ENCODE measurements around the gene TAT.
A peak's percentile ranks its signal among the peaks of the same experiment; 100 is the strongest.

TAT gene

DNA sequence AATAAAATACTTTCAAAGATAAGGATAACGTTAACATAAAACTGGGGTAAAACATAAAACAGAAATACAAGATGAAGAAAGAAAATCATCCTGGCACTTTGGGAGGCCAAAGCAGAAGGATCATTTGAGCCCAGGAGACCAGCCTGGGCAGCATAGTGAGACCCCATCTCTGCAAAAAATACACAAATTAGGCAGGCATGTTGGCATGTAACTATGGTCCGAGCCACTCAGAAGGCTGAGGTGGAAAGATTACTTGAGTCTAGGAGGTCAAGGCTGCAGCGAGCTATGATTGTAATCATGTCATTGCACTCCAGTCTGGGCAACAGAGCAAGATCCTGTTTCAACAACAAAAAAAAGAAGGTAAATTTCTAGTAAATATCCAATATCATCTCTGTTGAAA, 19.6 kb downstream of the TAT start:
- TF ChIP-seq, protein P1, sequence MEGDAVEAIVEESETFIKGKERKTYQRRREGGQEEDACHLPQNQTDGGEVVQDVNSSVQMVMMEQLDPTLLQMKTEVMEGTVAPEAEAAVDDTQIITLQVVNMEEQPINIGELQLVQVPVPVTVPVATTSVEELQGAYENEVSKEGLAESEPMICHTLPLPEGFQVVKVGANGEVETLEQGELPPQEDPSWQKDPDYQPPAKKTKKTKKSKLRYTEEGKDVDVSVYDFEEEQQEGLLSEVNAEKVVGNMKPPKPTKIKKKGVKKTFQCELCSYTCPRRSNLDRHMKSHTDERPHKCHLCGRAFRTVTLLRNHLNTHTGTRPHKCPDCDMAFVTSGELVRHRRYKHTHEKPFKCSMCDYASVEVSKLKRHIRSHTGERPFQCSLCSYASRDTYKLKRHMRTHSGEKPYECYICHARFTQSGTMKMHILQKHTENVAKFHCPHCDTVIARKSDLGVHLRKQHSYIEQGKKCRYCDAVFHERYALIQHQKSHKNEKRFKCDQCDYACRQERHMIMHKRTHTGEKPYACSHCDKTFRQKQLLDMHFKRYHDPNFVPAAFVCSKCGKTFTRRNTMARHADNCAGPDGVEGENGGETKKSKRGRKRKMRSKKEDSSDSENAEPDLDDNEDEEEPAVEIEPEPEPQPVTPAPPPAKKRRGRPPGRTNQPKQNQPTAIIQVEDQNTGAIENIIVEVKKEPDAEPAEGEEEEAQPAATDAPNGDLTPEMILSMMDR (IDR thresholded peaks at IDR 0.05) = no peak

DNA sequence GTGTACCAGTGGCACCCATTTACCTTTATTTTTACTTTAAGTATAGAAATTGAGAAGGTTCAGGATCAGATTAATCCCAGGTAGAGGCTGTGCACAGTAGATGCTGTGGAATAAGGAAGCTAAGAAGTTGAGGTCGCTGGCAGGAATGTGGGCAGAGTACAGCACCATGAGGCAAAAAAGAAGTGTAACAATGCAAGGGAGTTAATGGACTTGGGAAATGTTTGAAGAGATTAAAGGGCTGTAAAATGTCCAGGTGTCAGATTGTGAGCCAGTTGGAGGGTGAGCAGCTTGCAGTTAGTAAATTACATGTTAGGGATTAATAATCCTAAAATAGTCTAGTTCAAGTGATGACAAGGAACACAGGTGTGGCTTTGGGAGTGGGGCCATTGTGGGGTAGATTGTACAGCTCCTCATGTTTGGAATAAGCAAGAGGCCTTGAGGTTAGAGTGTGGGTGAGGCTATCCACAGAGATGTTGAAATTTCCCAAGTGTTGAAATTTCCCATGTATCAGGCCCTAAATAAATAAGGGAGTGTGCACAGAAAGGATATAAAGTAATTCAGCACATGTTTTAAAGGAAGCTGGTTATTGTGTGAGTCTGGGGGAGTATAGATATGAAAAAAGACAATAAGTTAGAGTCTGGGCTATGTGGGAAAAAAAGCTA, 21.5 kb downstream of the TAT start:
- TF ChIP-seq, protein P1 (IDR thresholded peaks at IDR 0.05) = no peak

DNA sequence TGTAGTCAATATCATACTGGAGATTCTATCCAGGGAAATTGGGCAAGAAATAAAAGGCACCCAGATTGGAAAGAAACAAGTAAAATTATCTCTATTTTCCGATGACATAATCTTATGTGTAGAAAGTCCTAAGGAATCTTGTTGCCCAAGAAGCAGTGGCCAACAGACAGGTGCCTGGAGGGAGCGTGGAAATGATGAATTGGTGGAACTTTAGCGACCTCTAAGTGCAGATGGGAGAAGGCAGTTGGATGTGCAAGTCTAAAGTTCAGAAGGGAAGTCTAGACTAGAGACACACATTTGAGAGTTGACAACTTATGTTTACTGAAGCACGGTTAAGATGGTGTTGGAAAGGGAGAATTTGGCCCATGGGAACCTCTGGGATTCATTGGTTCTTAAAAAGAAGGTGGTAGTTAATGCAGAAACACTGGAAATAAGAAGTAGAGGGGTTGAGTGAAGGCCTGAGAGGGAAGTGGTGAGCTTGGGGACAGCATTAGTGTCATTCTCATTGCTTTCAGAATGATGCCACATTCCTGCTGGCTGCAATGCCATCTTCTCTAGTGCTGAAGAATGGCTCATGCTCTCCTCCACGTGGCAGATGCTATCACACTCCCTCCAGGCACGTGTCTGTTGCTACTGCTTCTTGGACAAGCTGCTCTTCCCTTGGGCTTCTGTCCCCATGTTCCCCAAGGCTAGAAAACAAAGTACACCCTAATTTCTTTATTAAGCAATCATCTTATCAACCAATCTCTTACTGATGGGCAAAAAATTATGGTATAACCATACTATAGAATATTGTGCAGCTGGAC, 24.0 kb downstream of the TAT start:
- TF ChIP-seq, protein P1 (IDR thresholded peaks at IDR 0.05) = no peak

DNA sequence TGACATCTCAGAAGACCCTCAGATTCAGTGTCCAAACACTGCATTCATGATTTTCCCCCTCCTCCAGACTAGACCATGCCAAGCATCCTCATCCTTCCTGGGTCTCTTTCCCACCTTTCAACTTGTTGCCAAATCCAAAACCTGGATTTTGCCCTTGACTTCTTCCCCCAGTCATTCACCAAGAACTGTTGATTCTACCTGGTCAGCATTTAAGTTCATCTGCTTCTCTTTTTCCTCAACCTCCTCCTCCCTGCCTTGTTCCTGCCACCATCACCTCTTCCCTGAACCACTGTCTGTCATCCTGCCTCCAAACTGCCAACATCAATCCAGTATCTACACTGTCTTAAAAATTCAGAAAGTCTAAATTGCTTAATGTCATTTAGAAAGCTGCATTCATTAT, 29.7 kb downstream of the TAT start:
- TF ChIP-seq, protein P1 (IDR thresholded peaks at IDR 0.05) = no peak

DNA sequence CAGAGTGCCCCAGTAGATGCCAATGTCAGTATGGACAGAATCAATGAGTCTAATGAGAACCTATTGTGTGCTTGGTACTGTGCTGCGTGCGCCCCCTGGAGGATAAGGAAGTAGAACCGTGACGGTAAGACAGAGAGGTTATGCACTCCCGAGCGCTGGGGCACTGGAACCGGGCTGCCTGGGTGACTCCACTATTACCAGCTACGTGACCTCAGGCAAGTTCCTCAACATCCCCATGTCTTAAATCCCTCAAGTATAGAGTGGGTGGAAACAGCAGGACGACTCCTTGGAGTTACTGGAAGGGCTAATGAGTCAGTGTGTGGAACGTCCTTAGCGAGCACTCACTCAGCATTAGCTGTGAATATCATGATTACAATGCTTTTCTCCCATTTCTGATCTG, 34.5 kb downstream of the TAT start:
- TF ChIP-seq, protein P1 (IDR thresholded peaks at IDR 0.05) = peak; percentile 71

DNA sequence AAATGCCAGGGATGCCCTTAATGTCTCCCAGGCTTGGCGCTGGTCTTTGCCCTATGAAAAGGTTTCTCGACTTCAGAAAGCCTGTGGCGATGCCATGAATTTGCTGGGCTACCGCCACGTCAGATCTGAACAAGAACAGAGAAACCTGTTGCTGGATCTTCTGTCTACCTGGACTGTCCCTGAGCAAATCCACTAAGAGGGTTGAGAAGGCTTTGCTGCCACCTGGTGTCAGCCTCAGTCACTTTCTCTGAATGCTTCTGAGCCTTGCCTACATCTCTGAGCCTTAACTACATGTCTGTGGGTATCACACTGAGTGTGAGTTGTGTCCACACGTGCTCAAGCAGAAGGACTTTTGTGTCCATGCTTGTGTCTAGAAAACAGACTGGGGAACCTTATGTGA, 39.2 kb downstream of the TAT start:
- TF ChIP-seq, protein P1 (IDR thresholded peaks at IDR 0.05) = peak; percentile 66

DNA sequence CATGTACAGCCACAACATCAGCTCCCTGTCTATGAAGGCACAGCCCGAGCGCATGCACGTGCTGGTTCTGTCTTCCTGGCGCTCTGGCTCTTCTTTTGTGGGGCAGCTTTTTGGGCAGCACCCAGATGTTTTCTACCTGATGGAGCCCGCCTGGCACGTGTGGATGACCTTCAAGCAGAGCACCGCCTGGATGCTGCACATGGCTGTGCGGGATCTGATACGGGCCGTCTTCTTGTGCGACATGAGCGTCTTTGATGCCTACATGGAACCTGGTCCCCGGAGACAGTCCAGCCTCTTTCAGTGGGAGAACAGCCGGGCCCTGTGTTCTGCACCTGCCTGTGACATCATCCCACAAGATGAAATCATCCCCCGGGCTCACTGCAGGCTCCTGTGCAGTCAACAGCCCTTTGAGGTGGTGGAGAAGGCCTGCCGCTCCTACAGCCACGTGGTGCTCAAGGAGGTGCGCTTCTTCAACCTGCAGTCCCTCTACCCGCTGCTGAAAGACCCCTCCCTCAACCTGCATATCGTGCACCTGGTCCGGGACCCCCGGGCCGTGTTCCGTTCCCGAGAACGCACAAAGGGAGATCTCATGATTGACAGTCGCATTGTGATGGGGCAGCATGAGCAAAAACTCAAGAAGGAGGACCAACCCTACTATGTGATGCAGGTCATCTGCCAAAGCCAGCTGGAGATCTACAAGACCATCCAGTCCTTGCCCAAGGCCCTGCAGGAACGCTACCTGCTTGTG, 40.0 kb downstream of the TAT start:
- TF ChIP-seq, protein P1 (IDR thresholded peaks at IDR 0.05) = no peak
